Fibroblast of lung (primary cell): ENCODE results near the gene ASIC2.

Source experiments
- CTCF ChIP-seq, 2 donors: IDR thresholded peaks in 1 of 2; conservative IDR thresholded peaks in 1 of 2; 1 replicate in 1 of 2; 2 replicates in 1 of 2; pipeline ENCODE4 v1.5.1; 2011 to 2012; ENCODE audit warnings: low read length in 2 of 2, control low read depth in 1 of 2, inconsistent platforms in 1 of 2, low read depth in 1 of 2, mild to moderate bottlenecking in 1 of 2
- EZH2 ChIP-seq: IDR thresholded peaks from 2 replicates; pipeline ENCODE4 v1.5.1; 2012; ENCODE audit warnings: low read length, control low read depth, mild to moderate bottlenecking; ENCODE audit errors: missing control alignments

- TF ChIP-seq EZH2 (no peak), CTCF (conservative IDR thresholded peaks at IDR 0.05 in 1 of 2, IDR thresholded peaks at IDR 0.05 in 1 of 2; ENCODE audit: low read depth in 1 of 2, low read length in 2 of 2) (no peak)
These were observed 297.6 kb downstream of the ASIC2 start for GRCh38 chr17:32995416-32996045.
